ENCODE measurements around the gene TSKU. TPM values are rescaled to one million over a fixed set of nuclear protein-coding genes. Genes with fewer than 3 reads are reported as not detected.
A peak's percentile ranks its signal among the peaks of the same experiment; 100 is the strongest.
"Not testable (repeated sequence)": the region's sequence is repeated elsewhere in the genome, so short reads cannot be mapped to it uniquely, and the experiment has no call there.

TSKU gene
- total RNA-seq, 2 donors from 2014 or later, result 39.6 to 41.3 TPM

- Histone ChIP-seq H3K4me3 (no peak overlapping the region), H3K27ac (no peak overlapping the region), H3K4me1 (no peaks in the 10 kb centered on the region), H3K27me3 (no peaks in the 10 kb centered on the region), H3K36me3 (no peaks in the 10 kb centered on the region), H3K9ac (ENCODE audit: low read depth in 2 of 2, low read length in 2 of 2) (no peak overlapping the region), H3K9me3 (no peaks in the 10 kb centered on the region)
- DNase-seq, result no peak
- TF ChIP-seq, protein P1, sequence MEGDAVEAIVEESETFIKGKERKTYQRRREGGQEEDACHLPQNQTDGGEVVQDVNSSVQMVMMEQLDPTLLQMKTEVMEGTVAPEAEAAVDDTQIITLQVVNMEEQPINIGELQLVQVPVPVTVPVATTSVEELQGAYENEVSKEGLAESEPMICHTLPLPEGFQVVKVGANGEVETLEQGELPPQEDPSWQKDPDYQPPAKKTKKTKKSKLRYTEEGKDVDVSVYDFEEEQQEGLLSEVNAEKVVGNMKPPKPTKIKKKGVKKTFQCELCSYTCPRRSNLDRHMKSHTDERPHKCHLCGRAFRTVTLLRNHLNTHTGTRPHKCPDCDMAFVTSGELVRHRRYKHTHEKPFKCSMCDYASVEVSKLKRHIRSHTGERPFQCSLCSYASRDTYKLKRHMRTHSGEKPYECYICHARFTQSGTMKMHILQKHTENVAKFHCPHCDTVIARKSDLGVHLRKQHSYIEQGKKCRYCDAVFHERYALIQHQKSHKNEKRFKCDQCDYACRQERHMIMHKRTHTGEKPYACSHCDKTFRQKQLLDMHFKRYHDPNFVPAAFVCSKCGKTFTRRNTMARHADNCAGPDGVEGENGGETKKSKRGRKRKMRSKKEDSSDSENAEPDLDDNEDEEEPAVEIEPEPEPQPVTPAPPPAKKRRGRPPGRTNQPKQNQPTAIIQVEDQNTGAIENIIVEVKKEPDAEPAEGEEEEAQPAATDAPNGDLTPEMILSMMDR (IDR thresholded peaks at IDR 0.05), result no peak
- intact Hi-C loops (cut with DNase I), result no loop called here
Measured at GRCh38 chr11:76822406-76822805, 39.2 kb downstream of the TSKU start.

DNA sequence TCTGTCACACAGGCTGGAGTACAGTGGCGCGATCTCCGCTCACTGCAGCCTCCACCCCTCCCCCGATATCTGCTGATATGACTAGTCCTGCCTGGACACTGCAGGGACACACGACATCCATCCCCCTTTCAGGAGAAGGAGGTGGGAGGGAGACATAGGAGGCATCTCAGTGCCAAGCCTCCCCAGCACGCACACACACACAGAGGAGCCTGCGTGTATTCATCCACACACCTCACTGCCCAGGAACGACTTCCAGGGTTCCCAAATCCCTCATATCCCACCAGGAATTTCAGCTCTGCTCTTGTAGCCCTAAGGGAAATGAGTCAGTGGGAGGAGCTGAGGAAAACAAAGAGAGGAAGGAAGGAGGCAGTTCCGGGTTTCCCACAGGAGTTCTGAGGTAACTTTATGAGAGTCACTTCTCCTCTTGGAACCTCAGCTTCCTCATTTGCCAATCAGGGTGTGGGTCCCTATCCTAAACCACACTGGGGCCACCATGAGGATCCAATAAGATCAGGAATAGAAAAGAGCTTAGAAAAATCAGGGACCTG lies 40.4 kb downstream of the TSKU start:
- Histone ChIP-seq H3K9ac (ENCODE audit: low read depth in 2 of 2, low read length in 2 of 2) (no peak overlapping the region), H3K4me3 (no peak overlapping the region), H3K4me1 (no peaks in the 10 kb centered on the region), H3K36me3 (no peaks in the 10 kb centered on the region), H3K27me3 (no peaks in the 10 kb centered on the region), H3K9me3 (no peaks in the 10 kb centered on the region), H3K27ac (peak overlapping the region; percentile 32)
- TF ChIP-seq, protein P1 (IDR thresholded peaks at IDR 0.05), result no peak
- intact Hi-C loops (cut with DNase I), result no loop called here
- peak; percentile 27 for DNase-seq

DNA sequence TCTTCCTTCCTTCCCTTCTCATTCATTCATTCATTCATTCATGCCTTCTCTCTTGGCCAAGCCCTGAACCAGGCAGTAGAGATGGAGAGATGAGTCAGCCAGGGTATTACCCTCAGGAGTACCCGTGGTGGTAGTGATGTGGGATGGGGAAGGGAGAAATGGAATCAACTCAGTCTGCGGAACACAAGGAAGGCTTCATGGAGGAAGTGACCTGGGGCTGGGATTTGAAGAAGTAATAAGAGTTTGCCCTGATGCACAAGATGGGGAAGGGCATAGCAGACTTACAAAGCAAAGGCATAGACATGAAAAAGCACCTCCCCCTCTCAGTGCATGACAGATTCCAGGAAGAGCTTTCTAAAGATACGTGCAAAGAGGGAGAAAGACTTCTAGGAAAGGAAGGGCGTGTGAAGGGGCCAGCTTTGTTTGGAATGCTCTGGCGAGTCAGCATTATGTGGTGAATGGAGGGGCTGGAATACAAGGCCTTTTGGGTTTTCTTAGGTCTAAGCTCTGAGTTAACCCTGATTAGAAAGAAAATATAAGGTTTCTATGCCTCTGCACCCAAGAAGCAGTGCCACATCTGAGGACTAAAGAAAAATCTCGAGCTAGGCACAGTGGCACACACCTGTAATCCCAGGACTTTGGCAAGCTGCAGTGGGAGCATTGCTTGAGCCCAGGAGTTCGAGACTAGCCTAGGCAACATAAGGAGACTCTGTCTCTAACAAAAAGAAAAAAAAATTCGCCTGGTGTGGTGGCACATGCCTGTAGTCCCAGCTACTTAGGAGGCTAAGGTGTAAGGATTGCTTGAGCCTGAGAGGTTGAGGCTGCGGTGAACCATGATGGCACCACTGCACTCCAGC lies 41.2 kb downstream of the TSKU start:
- no peak overlapping the region for H3K4me3 ChIP-seq
- intact Hi-C loops (cut with DNase I), result no loop called here
- no peak overlapping the region for H3K9ac ChIP-seq (ENCODE audit: low read depth in 2 of 2, low read length in 2 of 2)
- peak overlapping the region; percentile 32 for H3K27ac ChIP-seq
- peak; percentile 15 for DNase-seq
- no peaks in the 10 kb centered on the region for H3K4me1 ChIP-seq
- no peaks in the 10 kb centered on the region for H3K36me3 ChIP-seq
- no peaks in the 10 kb centered on the region for H3K27me3 ChIP-seq
- H3K9me3 ChIP-seq, result no peaks in the 10 kb centered on the region
- TF ChIP-seq, protein P1 (IDR thresholded peaks at IDR 0.05), result no peak

DNA sequence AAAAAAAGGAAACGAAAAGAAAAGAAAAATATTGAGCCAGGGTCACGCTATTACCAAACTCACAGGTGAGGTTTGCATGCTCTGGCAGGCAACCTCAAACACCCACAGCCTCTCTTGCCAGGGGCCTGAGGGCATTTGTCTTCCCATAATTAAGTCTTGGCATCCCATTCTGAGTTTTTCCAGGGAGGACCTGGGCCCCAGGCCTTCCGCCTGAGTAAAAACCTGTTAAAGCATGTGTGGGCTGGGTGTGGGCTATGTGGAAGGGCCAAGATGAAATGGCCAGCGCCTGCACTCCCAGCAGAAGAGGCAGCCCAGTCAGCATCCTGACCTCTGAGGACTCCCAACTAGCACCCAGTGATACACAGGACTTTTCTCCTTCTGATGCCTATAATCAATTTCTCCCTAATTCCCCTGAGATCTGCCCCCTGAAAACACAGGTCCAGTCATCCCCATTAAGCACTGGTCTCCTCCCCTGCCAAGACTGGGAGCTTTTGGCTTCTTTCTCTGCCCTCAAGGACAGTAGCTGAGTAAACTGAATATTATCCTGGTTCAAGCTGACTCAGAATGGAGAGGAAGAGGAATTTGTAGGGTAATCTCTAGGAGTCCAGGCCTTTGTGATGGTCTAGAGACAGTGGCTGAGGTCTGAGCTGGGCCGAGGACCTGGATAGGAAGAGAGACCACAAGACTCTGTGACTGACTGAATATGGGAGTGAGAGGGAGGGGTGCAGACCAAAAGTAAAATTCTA lies 42.0 kb downstream of the TSKU start:
- Histone ChIP-seq H3K27ac (no peak overlapping the region), H3K4me3 (no peak overlapping the region), H3K9ac (ENCODE audit: low read depth in 2 of 2, low read length in 2 of 2) (peak overlapping the region in 1 of 2 donors; percentile 23), H3K36me3 (no peaks in the 10 kb centered on the region), H3K9me3 (no peaks in the 10 kb centered on the region), H3K4me1 (no peaks in the 10 kb centered on the region), H3K27me3 (no peaks in the 10 kb centered on the region)
- TF ChIP-seq, protein P1 (IDR thresholded peaks at IDR 0.05), result no peak
- intact Hi-C loops (cut with DNase I), result no loop called here
- DNase-seq, result peak; percentile 10

DNA sequence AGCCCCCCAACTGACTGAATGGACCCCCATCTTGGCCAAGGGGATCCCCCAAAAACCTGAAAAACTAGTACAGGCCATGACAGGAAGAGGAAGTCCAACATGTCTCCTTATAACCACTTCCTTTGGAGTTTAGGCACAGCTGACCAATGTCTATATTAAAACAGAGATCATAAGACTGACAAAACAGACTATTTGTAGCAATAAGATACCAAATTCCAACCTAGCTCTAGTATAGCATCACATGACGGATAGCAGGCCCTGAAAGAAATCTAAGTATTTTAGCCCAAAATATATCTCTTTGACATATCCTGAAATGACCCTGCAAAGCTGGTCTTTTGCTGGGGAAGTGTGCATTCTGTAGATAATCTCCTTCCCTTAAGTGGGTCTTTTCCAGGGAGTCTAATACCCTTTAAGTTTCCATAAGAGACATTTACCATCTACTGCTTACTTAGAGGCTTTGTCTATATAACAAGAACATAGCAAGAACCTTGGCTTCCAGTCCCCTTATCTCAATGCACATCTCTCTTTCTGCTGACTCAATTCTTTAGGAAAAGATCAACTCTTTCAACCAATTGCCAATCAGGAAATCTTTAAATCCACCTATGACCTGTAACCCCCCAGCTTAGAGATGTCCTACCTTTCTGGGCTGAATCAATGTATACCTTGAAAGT lies 42.7 kb downstream of the TSKU start:
- Histone ChIP-seq H3K27me3 (no peaks in the 10 kb centered on the region), H3K36me3 (no peaks in the 10 kb centered on the region), H3K4me3 (no peak overlapping the region), H3K9me3 (no peaks in the 10 kb centered on the region), H3K9ac (ENCODE audit: low read depth in 2 of 2, low read length in 2 of 2) (no peak overlapping the region), H3K27ac (no peak overlapping the region), H3K4me1 (no peaks in the 10 kb centered on the region)
- DNase-seq, result no peak
- intact Hi-C loops (cut with DNase I), result no loop called here
- TF ChIP-seq, protein P1 (IDR thresholded peaks at IDR 0.05), result no peak

- H3K36me3 ChIP-seq; DNase-seq; H3K9ac ChIP-seq (ENCODE audit: low read depth in 2 of 2, low read length in 2 of 2); intact Hi-C loops (cut with DNase I); H3K27me3 ChIP-seq; H3K9me3 ChIP-seq; H3K4me3 ChIP-seq; H3K4me1 ChIP-seq; H3K27ac ChIP-seq: not testable (repeated sequence)
Measured at GRCh38 chr11:76826508-76826907, 43.4 kb downstream of the TSKU start.

DNA sequence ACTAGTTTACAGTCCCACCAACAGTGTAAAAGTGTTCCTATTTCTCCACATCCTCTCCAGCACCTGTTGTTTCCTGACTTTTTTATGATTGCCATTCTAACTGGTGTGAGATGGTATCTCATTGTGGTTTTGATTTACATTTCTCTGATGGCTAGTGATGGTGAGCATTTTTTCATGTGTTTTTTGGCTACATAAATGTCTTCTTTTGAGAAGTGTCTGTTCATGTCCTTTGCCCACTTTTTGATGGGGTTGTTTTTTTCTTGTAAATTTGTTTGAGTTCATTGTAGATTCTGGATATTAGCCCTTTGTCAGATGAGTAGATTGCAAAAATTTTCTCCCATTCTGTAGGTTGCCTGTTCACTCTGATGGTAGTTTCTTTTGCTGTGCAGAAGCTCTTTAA lies 43.8 kb downstream of the TSKU start:
- H3K4me3 ChIP-seq; H3K9ac ChIP-seq (ENCODE audit: low read depth in 2 of 2, low read length in 2 of 2); DNase-seq; intact Hi-C loops (cut with DNase I); H3K4me1 ChIP-seq; H3K9me3 ChIP-seq; H3K36me3 ChIP-seq; H3K27me3 ChIP-seq; H3K27ac ChIP-seq: not testable (repeated sequence)
